SK-N-MC (cell line): ENCODE data around the gene CYB5R3.
"Not testable (repeated sequence)": the region's sequence is repeated elsewhere in the genome, so short reads cannot be mapped to it uniquely, and the experiment has no call there.

Experiments used
- EZH2 ChIP-seq: fragments of 200-600 bp; sonication (generic); IDR thresholded peaks from one replicate; pipeline ENCODE4 v1.6.1; 2017; ENCODE audit warnings: antibody characterized with exemption
- FOXP2 ChIP-seq: optimal IDR thresholded peaks from 2 replicates; pipeline ENCODE3; 2011; ENCODE audit warnings: mild to moderate bottlenecking, moderate library complexity; ENCODE audit not compliant: insufficient read depth; ENCODE audit errors: extremely low read length, control extremely low read depth
- POLR2AphosphoS5 ChIP-seq: IDR thresholded peaks from 2 replicates; pipeline ENCODE4 v1.6.1; 2012; ENCODE audit warnings: mild to moderate bottlenecking, low read depth, low read length, borderline replicate concordance

- not testable (repeated sequence) for TF ChIP-seq POLR2AphosphoS5, EZH2, FOXP2
Measured at GRCh38 chr22:42575996-42576574, 73.1 kb downstream of the CYB5R3 start.
